Endothelial cell of umbilical vein (primary cell): ENCODE data around the gene MED16. TPM values are rescaled to one million over a fixed set of nuclear protein-coding genes. Genes with fewer than 3 reads are reported as not detected.

Experiments used
- Bru-seq: library from RNA; stranded (reverse); fragments of 400-500 nt; gene quantifications from one replicate; lab custom pipeline; 2021; lab: Mats Ljungman, UMichigan
- BruChase-seq, 2 experiments: library from RNA; stranded (reverse); fragments of 400-500 nt; gene quantifications; one replicate each; lab custom pipeline; 2021; lab: Mats Ljungman, UMichigan
- BruUV-seq: library from RNA; stranded (reverse); fragments of 400-500 nt; replicated peaks from 2 replicates; lab custom pipeline; 2021; lab: Mats Ljungman, UMichigan
- CTCF ChIA-PET: fragments of 300-600, 350-600 bp; sonication (Branson Sonifier 250); formaldehyde crosslinking; loops from one replicate; lab custom pipeline; 2021; ENCODE audit warnings: antibody characterized with exemption, inconsistent platforms; lab: Charles Lee
- POLR2A ChIA-PET: fragments of 300-600, 350-600 bp; sonication (Branson Sonifier 250); formaldehyde crosslinking; loops from one replicate; lab custom pipeline; 2021; ENCODE audit warnings: antibody characterized with exemption, inconsistent platforms; lab: Charles Lee
- DNase-seq: peaks from one replicate; pipeline ENCODE4 v3.0.0-alpha.2; 2011; ENCODE audit warnings: low read depth, low spot score
- FAIRE-seq: peaks from 2 replicates; lab custom pipeline; 2011; peaks lifted over from hg19 to GRCh38; lab: Jason Lieb, UNC
- H2AFZ ChIP-seq: 2 replicates; pipeline ENCODE4 v1.6.0; 2012; ENCODE audit warnings: low read depth, low read length, control low read depth, inconsistent platforms
- H3K27ac ChIP-seq: 2 replicates; pipeline ENCODE4 v1.5.1; 2011; ENCODE audit warnings: low read depth, mild to moderate bottlenecking, control low read depth, low read length, moderate library complexity; ENCODE audit not compliant: insufficient read depth
- H3K27me3 ChIP-seq, 2 experiments: 2 replicates each; pipeline versions ENCODE4 v1.6.0 to v1.6.1; 2011; ENCODE audit warnings: low read length in 2 of 2, mixed read lengths in 1 of 2; ENCODE audit not compliant: control insufficient read depth in 2 of 2, insufficient read depth in 2 of 2
- H3K36me3 ChIP-seq, 2 experiments: 2 replicates in 1 of 2; 3 replicates in 1 of 2; pipeline ENCODE4 v1.5.1; 2011; ENCODE audit warnings: low read length in 2 of 2, mild to moderate bottlenecking in 1 of 2, moderate library complexity in 1 of 2; ENCODE audit not compliant: control insufficient read depth in 2 of 2, insufficient read depth in 2 of 2; ENCODE audit errors: extremely low read depth in 1 of 2
- H3K4me1 ChIP-seq: 3 replicates; pipeline ENCODE4 v1.5.1; 2011; ENCODE audit warnings: mild to moderate bottlenecking, low read length; ENCODE audit not compliant: control insufficient read depth, insufficient read depth; ENCODE audit errors: extremely low read depth
- H3K4me2 ChIP-seq: 2 replicates; pipeline ENCODE4 v1.6.1; 2011; ENCODE audit warnings: low read length, control low read depth, mixed read lengths; ENCODE audit not compliant: insufficient read depth
- H3K4me3 ChIP-seq, 3 experiments: fragments of 200-600 bp in 1 of 3; sonication (generic), shearing (Covaris generic) in 1 of 3; replicated peaks in 1 of 3; 2 replicates each; pipeline ENCODE4 v1.5.1; 2011 to 2016; ENCODE audit warnings: control low read depth in 3 of 3, low read length in 3 of 3, mild to moderate bottlenecking in 2 of 3, inconsistent platforms in 1 of 3, low read depth in 1 of 3, moderate library complexity in 1 of 3; ENCODE audit not compliant: insufficient read depth in 1 of 3
- H3K79me2 ChIP-seq: 2 replicates; pipeline ENCODE4 v1.6.0; 2012; ENCODE audit warnings: low read length, inconsistent platforms; ENCODE audit not compliant: control insufficient read depth, insufficient read depth
- H3K9ac ChIP-seq: replicated peaks from 2 replicates; pipeline ENCODE3; 2011; ENCODE audit warnings: low read length, control low read depth; ENCODE audit not compliant: insufficient read depth; ENCODE audit errors: extremely low read depth
- H3K9me1 ChIP-seq: replicated peaks from 3 replicates; pipeline ENCODE4 v1.6.0; 2011; ENCODE audit warnings: mild to moderate bottlenecking, low read length; ENCODE audit not compliant: control insufficient read depth, insufficient read depth; ENCODE audit errors: extremely low read depth
- H3K9me3 ChIP-seq: replicated peaks from 2 replicates; pipeline ENCODE4 v1.5.1; 2012; ENCODE audit warnings: low read length, inconsistent platforms; ENCODE audit not compliant: control insufficient read depth, insufficient read depth
- H4K20me1 ChIP-seq: replicated peaks from 2 replicates; pipeline ENCODE3; 2011; ENCODE audit warnings: mild to moderate bottlenecking, low read length; ENCODE audit not compliant: control insufficient read depth, insufficient read depth; ENCODE audit errors: extremely low read depth
- CTCF ChIP-seq, 2 donors: IDR thresholded peaks; 1 replicate in 1 of 2; 2 replicates in 1 of 2; pipeline ENCODE4 v1.5.1; 2011; ENCODE audit warnings: low read length in 2 of 2, mild to moderate bottlenecking in 2 of 2, moderate library complexity in 2 of 2, control low read depth in 1 of 2, inconsistent platforms in 1 of 2, low read depth in 1 of 2; ENCODE audit not compliant: insufficient read depth in 1 of 2; ENCODE audit errors: extremely low read depth in 1 of 2
- EZH2 ChIP-seq: IDR thresholded peaks from 2 replicates; pipeline ENCODE4 v1.6.1; 2012; ENCODE audit warnings: borderline replicate concordance, low read depth, mild to moderate bottlenecking, moderate library complexity, low read length, inconsistent platforms; ENCODE audit not compliant: severe bottlenecking
- FOS ChIP-seq: IDR thresholded peaks from 2 replicates; pipeline ENCODE4 v1.6.1; 2011; ENCODE audit warnings: mild to moderate bottlenecking, low read length, moderate library complexity, borderline replicate concordance; ENCODE audit not compliant: insufficient read depth
- GATA2 ChIP-seq: IDR thresholded peaks from 2 replicates; pipeline ENCODE4 v1.7.0; 2011; ENCODE audit warnings: low read depth, mild to moderate bottlenecking, moderate library complexity, mixed read lengths, low read length; ENCODE audit not compliant: insufficient read length, insufficient read depth
- JUN ChIP-seq: IDR thresholded peaks from 2 replicates; pipeline ENCODE4 v1.6.1; 2011; ENCODE audit warnings: borderline replicate concordance, low read depth; ENCODE audit not compliant: insufficient read length, insufficient read depth
- MAX ChIP-seq: IDR thresholded peaks from 2 replicates; pipeline ENCODE4 v1.6.1; 2011; ENCODE audit not compliant: insufficient read depth, insufficient read length
- MYC ChIP-seq: IDR thresholded peaks from one replicate; pipeline ENCODE4 v1.6.1; 2011; ENCODE audit warnings: mild to moderate bottlenecking, low read depth, low read length
- POLR2A ChIP-seq: IDR thresholded peaks from 2 replicates; pipeline ENCODE4 v1.6.1; 2012; ENCODE audit warnings: low read depth, mild to moderate bottlenecking, control low read depth, low read length
- POLR2AphosphoS5 ChIP-seq: IDR thresholded peaks from 2 replicates; pipeline ENCODE4 v1.6.1; 2012; ENCODE audit warnings: low read depth, mild to moderate bottlenecking, control low read depth, low read length, moderate library complexity; ENCODE audit not compliant: insufficient read depth
- dilution Hi-C: fragments of 300-500 bp; cut with MboI; formaldehyde crosslinking; loops from one replicate; pipeline ENCODE4 v1.15.0; 2019; ENCODE audit warnings: low sequenced_read_pairs; ENCODE audit not compliant: extremely low pct_ligation_motif_present
- intact Hi-C: fragments of 100-400 bp; cut with micrococcal nuclease; formaldehyde crosslinking; loops from one replicate; pipeline ENCODE4 v1.10.0; 2022
- long read RNA-seq: library from polyadenylated mRNA; stranded (forward); transcript quantifications from one replicate; pipeline ENCODE4 v2.0.0, GENCODE V29; 2021
- polyA minus RNA-seq, 3 experiments: library from RNA; depleted of rRNA, polyadenylated mRNA; stranded (reverse); fragments of >200 nt; gene quantifications; 1 replicate in 1 of 3; 2 replicates in 2 of 3; pipeline ENCODE4 v1.2.3, GENCODE V29; 2011
- polyA plus RNA-seq, 4 experiments: library from polyadenylated mRNA; depleted of rRNA in 3 of 4; stranded (reverse) in 3 of 4; unstranded in 1 of 4; fragments of >200 nt; gene quantifications; 2 replicates each; pipeline versions ENCODE4 v1.2.1 to v1.2.3, GENCODE V29; 2011 to 2012; ENCODE audit warnings: missing spikeins in 1 of 4
- total RNA-seq: library from RNA; stranded (reverse); gene quantifications from 2 replicates; pipeline ENCODE4 v1.2.3, GENCODE V29; 2021

MED16 gene
- total RNA-seq, result 54.7 and 63.1 TPM in 2 replicates
- 66.5 and 96.6 TPM in 2 replicates for polyA plus RNA-seq
- 33.5 and 44.8 TPM in 2 replicates for polyA plus RNA-seq (2011; cell fraction: cytosol; rRNA removed)
- 39.3 and 41.1 TPM in 2 replicates for polyA plus RNA-seq (2011; cell fraction: nucleus; rRNA removed)
- polyA plus RNA-seq (2012), result 34.9 and 47.5 TPM in 2 replicates
- 32.5 and 45.6 TPM in 2 replicates for polyA minus RNA-seq
- polyA minus RNA-seq (2011; cell fraction: cytosol; rRNA and poly(A)+ RNA removed), result 31.4 TPM
- polyA minus RNA-seq (2011; cell fraction: nucleus; rRNA and poly(A)+ RNA removed), result 22.8 and 36.9 TPM in 2 replicates
- percentile 53 among the genes with signal in this experiment for Bru-seq, nascent RNA
- BruChase-seq, experiment 1, labeled RNA remaining after a 6-hour chase, result percentile 76 among the genes with signal in this experiment
- percentile 62 among the genes with signal in this experiment for BruChase-seq, experiment 2, labeled RNA remaining after a 2-hour chase
- long read RNA-seq, transcript MED16-204 (15 exons, 3,420 nt), result major isoform, 235 of 295 reads
- long read RNA-seq, partial matches to known transcripts, result 27 of 295 reads
- long read RNA-seq, other reads (novel, unspliced or antisense), result 29 of 295 reads

GRCh38 chr19:892894-893689, at the start of gene MED16, which contains the start of gene RNU6-9:
Gene MED16 (minus strand): TSS chr19:893187. CDS start chr19:891131, 2,056 bp downstream.
Gene RNU6-9 (plus strand): TSS chr19:893484.
- no peaks in the 10 kb centered on the region for H3K9me1 ChIP-seq
- ChIA-PET CTCF (interaction anchor here (1.0 to 1.6 kb wide), 4 partner anchors 9 to 30 kb away, joined by 3 to 7 read pairs (median 4); no protein-coding TSS in a partner anchor), POLR2A (interaction anchor here (0.6 to 0.9 kb wide), 2 partner anchors 241 to 376 kb away, joined by 4 to 5 read pairs; partner anchors contain the start of gene CIRBP)
- H3K79me2 ChIP-seq, result peaks cover 5% of the 10 kb centered on the region
- H3K4me2 ChIP-seq, result peak within 1 kb of the TSS; percentile 41
- dilution Hi-C loops, result no loop called here
- peak within 1 kb of the TSS; percentile 59 for H3K9ac ChIP-seq
- H3K27me3 ChIP-seq, result no peaks in the 10 kb centered on the region
- intact Hi-C loops, result loop anchor here (2.0 kb wide), 1 partner anchor 20 kb away; the partner anchor contains the start of gene R3HDM4
- peak within 1 kb of the TSS; percentile 78 for H2AFZ ChIP-seq
- peak; percentile 95 for DNase-seq
- H3K4me3 ChIP-seq, result peak within 1 kb of the TSS; percentile 54 to 91 (median 66)
- H4K20me1 ChIP-seq, result no peaks in the 10 kb centered on the region
- no peaks in the 10 kb centered on the region for H3K9me3 ChIP-seq
- H3K36me3 ChIP-seq, result peaks cover 2 to 17% of the 10 kb centered on the region in 2 experiments
- FAIRE-seq, result peak; percentile 90
- no peak for TF ChIP-seq EZH2
- peak; percentile 46 for TF ChIP-seq POLR2A
- no peak for TF ChIP-seq GATA2
- no peak for TF ChIP-seq CTCF (IDR thresholded peaks at IDR 0.05; ENCODE audit: extremely low read depth in 1 of 2, insufficient read depth in 1 of 2, low read depth in 1 of 2, low read length in 2 of 2)
- peak; percentile 70 for TF ChIP-seq POLR2AphosphoS5
- no peak for TF ChIP-seq MYC
- no peak for TF ChIP-seq JUN
- TF ChIP-seq FOS, result no peak
- TF ChIP-seq MAX, result no peak
- BruUV-seq, result TSS peak; percentile 100
- no peaks in the 10 kb centered on the region for H3K4me1 ChIP-seq
- H3K27ac ChIP-seq, result peak within 1 kb of the TSS; percentile 64
